Gastrocnemius medialis (tissue), 4 donors: ENCODE data around the gene DIO3. TPM values are rescaled to one million over a fixed set of nuclear protein-coding genes. Genes with fewer than 3 reads are reported as not detected.

ENCODE experiments used
- ATAC-seq, 2 donors: fragments of 150-250 bp; one replicate each; pipeline ENCODE4 v1.9.1; 2016
- DNase-seq, 2 donors: peaks; one replicate each; pipeline ENCODE4 v3.0.0-alpha.2; 2019
- H3K27ac ChIP-seq, 4 donors: fragments of 200-600 bp; sonication (generic); 1 replicate in 1 of 4; 2 replicates in 3 of 4; pipeline ENCODE4 v1.5.1; 2016 to 2018; ENCODE audit warnings: mild to moderate bottlenecking in 2 of 4, moderate library complexity in 1 of 4
- H3K27me3 ChIP-seq, 3 donors: fragments of 200-600 bp; sonication (generic) in 2 of 3; 1 replicate in 1 of 3; 2 replicates in 2 of 3; pipeline versions ENCODE4 v1.5.1 to v1.6.0; 2016 to 2019; ENCODE audit warnings: mild to moderate bottlenecking in 1 of 3, moderate library complexity in 1 of 3
- H3K36me3 ChIP-seq, 2 donors: fragments of 200-600 bp; sonication (generic) in 1 of 2; one replicate each; pipeline ENCODE4 v1.5.1; 2017 to 2018
- H3K4me1 ChIP-seq, 2 donors: fragments of 200-600 bp; sonication (generic) in 1 of 2; one replicate each; pipeline ENCODE4 v1.5.1; 2016 to 2017; ENCODE audit warnings: mild to moderate bottlenecking in 2 of 2
- H3K4me3 ChIP-seq, 4 donors: fragments of 200-600 bp; sonication (generic) in 3 of 4; 1 replicate in 1 of 4; 2 replicates in 3 of 4; pipeline ENCODE4 v1.5.1; 2016 to 2019; ENCODE audit warnings: mild to moderate bottlenecking in 2 of 4
- H3K9me3 ChIP-seq, 3 donors: fragments of 200-600 bp; sonication (generic) in 2 of 3; 1 replicate in 1 of 3; 2 replicates in 2 of 3; pipeline ENCODE4 v1.5.1; 2016 to 2019
- CTCF ChIP-seq, 5 experiments: fragments of 450-650 bp in 3 of 5; fragments of 200-600 bp in 2 of 5; sonication (generic) in 2 of 5; IDR thresholded peaks in 4 of 5; conservative IDR thresholded peaks in 1 of 5; 1 replicate in 4 of 5; 2 replicates in 1 of 5; pipeline ENCODE4 v1.5.1; 2016 to 2019; ENCODE audit warnings: antibody characterized with exemption in 5 of 5, mild to moderate bottlenecking in 3 of 5, moderate library complexity in 3 of 5
- POLR2A ChIP-seq, 2 donors: fragments of 450-650 bp; IDR thresholded peaks; one replicate each; pipeline ENCODE4 v1.6.1; 2017; ENCODE audit warnings: antibody characterized with exemption in 2 of 2, mild to moderate bottlenecking in 2 of 2, moderate library complexity in 2 of 2
- in situ Hi-C, 4 donors: fragments of 200-750 bp; cut with MboI; loops; one replicate each; pipeline versions ENCODE4 v1.15.0 to v1.8.0; 2017; ENCODE audit warnings: low sequenced_read_pairs in 4 of 4
- intact Hi-C: fragments of 100-400 bp; cut with DNase I; formaldehyde crosslinking; loops from one replicate; pipeline ENCODE4 v1.15.1; 2023; ENCODE audit warnings: low total_unique reads
- total RNA-seq, 4 donors: library from RNA; depleted of rRNA; stranded (reverse); fragments of >200 nt; gene quantifications; one replicate each; pipeline versions ENCODE4 v1.1.0 to v1.2.3, GENCODE V29; 2016

The DIO3 gene
- total RNA-seq, 4 donors from 2014 or later: 1.0 to 2.3 (median 1.0) TPM; not detected in 1

DNA sequence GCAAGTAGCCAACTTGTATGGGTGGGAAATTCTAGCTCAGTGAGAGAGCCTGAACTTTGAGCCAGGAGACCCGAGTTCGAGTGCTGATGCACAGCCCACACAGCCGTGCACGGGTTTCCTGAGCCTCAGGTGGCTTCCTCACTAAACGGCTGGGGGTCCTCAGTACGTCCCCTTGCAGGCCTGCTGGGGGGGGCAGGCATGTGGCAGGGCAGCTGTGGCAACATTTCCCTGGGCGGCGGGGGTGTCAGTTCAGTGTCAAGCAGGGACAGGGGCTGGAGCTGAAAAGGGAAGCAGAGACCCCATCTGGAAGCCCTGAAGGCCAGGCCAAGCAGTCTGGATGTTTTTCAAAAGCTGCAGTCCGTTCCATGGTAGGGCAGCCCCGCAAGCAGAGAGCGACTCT, 14.6 kb upstream of the DIO3 start:
- no peaks in the 10 kb centered on the region for H3K36me3 ChIP-seq
- H3K27ac ChIP-seq: no peak overlapping the region
- TF ChIP-seq CTCF (IDR thresholded peaks at IDR 0.05 in 4 of 5, conservative IDR thresholded peaks at IDR 0.05 in 1 of 5) (no peak), POLR2A (IDR thresholded peaks at IDR 0.05) (no peak)
- H3K4me3 ChIP-seq: no peak overlapping the region
- H3K27me3 ChIP-seq: no peaks in the 10 kb centered on the region
- intact Hi-C loops: no loop called here
- DNase-seq: no peak
- ATAC-seq: no peak
- no peaks in the 10 kb centered on the region for H3K4me1 ChIP-seq
- no peaks in the 10 kb centered on the region for H3K9me3 ChIP-seq
- in situ Hi-C loops: no loop called here

DNA sequence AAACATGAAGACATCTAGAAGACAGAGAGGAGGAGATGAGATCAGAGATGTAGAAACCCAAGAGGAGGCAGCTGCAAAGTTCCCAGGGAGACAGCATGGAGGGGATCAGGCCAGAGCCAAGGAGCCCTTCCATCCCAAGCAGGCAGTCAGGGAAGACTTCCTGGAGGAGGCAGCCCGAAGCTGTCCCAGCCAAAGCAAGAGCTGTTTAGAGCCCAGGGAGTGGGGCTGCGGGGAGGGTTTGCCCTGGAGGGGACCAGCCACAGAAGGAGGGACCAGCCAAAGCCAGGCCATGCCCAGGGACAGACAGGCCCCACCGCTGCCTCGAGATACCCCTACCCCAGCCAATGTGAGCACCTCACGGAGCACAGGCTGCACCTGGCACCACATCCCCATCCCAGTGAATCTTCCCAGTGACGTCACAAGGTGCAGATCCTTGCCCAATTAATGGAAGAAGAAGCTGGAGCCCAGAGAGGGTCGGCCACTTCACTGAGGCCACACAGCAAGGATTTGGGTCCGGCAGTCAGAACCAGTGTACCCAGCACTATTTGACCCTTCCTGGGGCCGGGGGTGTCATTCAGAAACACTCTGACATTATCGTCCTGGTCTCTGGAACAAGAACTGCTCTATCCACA, 14.1 kb upstream of the DIO3 start:
- intact Hi-C loops (no loop called here), in situ Hi-C loops (no loop called here)
- Histone ChIP-seq H3K36me3 (no peaks in the 10 kb centered on the region), H3K9me3 (no peaks in the 10 kb centered on the region), H3K4me3 (no peak overlapping the region), H3K27me3 (no peaks in the 10 kb centered on the region), H3K4me1 (no peaks in the 10 kb centered on the region), H3K27ac (no peak overlapping the region)
- no peak for ATAC-seq
- no peak for DNase-seq
- TF ChIP-seq POLR2A (IDR thresholded peaks at IDR 0.05) (no peak), CTCF (IDR thresholded peaks at IDR 0.05 in 4 of 5, conservative IDR thresholded peaks at IDR 0.05 in 1 of 5) (no peak)

- intact Hi-C loops: no loop called here
- no peaks in the 10 kb centered on the region for H3K9me3 ChIP-seq
- ATAC-seq: no peak
- H3K4me1 ChIP-seq: no peaks in the 10 kb centered on the region
- H3K27me3 ChIP-seq: no peaks in the 10 kb centered on the region
- in situ Hi-C loops: no loop called here
- H3K36me3 ChIP-seq: no peaks in the 10 kb centered on the region
- no peak overlapping the region for H3K27ac ChIP-seq
- TF ChIP-seq POLR2A (IDR thresholded peaks at IDR 0.05): no peak
- no peak for TF ChIP-seq CTCF (IDR thresholded peaks at IDR 0.05 in 4 of 5, conservative IDR thresholded peaks at IDR 0.05 in 1 of 5)
- DNase-seq: no peak
- H3K4me3 ChIP-seq: no peak overlapping the region
These were observed 13.2 kb upstream of the DIO3 start for GRCh38 chr14:101547961-101548669.

- intact Hi-C loops (no loop called here), in situ Hi-C loops (no loop called here)
- DNase-seq (no peak), ATAC-seq (no peak)
- Histone ChIP-seq H3K36me3 (no peaks in the 10 kb centered on the region), H3K27ac (no peak overlapping the region), H3K27me3 (peaks cover 0 to under 1% (median 0%) of the 10 kb centered on the region in 3 donors), H3K4me1 (no peaks in the 10 kb centered on the region), H3K9me3 (no peaks in the 10 kb centered on the region), H3K4me3 (no peak overlapping the region)
- TF ChIP-seq CTCF (IDR thresholded peaks at IDR 0.05 in 4 of 5, conservative IDR thresholded peaks at IDR 0.05 in 1 of 5) (no peak), POLR2A (IDR thresholded peaks at IDR 0.05) (no peak)
These were observed 12.6 kb upstream of the DIO3 start for GRCh38 chr14:101548710-101549109.
